C4-2B (cell line): ENCODE measurements around the gene UBR1.
"Not testable (repeated sequence)": the region's sequence is repeated elsewhere in the genome, so short reads cannot be mapped to it uniquely, and the experiment has no call there.

Source experiments
- H3K27ac ChIP-seq: fragments of 450-650 bp; 2 replicates; pipeline ENCODE4 v1.5.1; 2017
- ZFX ChIP-seq: fragments of 450-650 bp; IDR thresholded peaks from 2 replicates; pipeline ENCODE4 v1.6.1; 2017
- TF ChIP-seq, protein P1 (sequence below): fragments of 450-650 bp; conservative IDR thresholded peaks from 2 replicates; pipeline ENCODE4 v1.5.1; 2017; ENCODE audit warnings: mild to moderate bottlenecking

Gene UBR1

GRCh38 chr15:43052860-43053259, 53.0 kb downstream of the UBR1 start:
- TF ChIP-seq, protein P1, sequence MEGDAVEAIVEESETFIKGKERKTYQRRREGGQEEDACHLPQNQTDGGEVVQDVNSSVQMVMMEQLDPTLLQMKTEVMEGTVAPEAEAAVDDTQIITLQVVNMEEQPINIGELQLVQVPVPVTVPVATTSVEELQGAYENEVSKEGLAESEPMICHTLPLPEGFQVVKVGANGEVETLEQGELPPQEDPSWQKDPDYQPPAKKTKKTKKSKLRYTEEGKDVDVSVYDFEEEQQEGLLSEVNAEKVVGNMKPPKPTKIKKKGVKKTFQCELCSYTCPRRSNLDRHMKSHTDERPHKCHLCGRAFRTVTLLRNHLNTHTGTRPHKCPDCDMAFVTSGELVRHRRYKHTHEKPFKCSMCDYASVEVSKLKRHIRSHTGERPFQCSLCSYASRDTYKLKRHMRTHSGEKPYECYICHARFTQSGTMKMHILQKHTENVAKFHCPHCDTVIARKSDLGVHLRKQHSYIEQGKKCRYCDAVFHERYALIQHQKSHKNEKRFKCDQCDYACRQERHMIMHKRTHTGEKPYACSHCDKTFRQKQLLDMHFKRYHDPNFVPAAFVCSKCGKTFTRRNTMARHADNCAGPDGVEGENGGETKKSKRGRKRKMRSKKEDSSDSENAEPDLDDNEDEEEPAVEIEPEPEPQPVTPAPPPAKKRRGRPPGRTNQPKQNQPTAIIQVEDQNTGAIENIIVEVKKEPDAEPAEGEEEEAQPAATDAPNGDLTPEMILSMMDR: no peak
- TF ChIP-seq ZFX: no peak
- no peak overlapping the region for H3K27ac ChIP-seq

DNA sequence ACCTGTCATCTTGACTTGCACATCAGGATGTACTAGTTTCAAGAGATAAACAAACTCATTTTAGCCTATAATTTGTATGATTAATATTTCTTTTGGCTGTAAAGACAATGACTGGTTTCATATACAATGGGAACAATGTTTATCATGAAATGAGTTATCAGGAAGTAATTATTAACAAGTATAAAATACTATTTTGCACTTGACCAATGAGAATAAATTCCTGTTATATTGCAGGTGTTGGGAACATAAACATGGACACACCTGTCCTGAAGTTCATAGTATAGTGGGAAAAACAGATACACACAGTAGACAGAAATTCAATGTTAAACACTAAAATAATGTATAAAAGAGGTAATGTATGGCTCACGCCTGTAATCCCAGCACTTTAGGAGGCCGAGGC, 56.9 kb downstream of the UBR1 start:
- TF ChIP-seq, protein P1: no peak
- no peak for TF ChIP-seq ZFX
- no peak overlapping the region for H3K27ac ChIP-seq

DNA sequence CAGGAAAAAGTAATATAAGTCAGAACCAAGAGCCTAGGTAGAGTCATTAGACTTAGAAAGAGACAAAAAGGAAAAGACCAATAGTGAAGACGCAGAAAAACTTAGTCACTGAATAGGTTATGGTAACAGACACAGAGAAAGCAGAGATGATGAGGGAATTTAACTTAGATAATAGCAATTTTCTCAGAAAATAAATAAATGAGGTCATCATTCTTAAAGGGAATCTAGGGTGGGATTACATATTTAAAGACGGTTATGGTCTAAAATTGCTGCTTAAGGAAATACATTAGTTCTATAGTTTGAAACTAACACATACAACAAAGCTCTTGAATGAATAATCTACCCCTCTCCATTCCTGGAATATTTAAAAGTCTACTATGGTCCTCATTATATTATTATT, 59.4 kb downstream of the UBR1 start:
- TF ChIP-seq ZFX: no peak
- TF ChIP-seq, protein P1: no peak
- no peak overlapping the region for H3K27ac ChIP-seq

DNA sequence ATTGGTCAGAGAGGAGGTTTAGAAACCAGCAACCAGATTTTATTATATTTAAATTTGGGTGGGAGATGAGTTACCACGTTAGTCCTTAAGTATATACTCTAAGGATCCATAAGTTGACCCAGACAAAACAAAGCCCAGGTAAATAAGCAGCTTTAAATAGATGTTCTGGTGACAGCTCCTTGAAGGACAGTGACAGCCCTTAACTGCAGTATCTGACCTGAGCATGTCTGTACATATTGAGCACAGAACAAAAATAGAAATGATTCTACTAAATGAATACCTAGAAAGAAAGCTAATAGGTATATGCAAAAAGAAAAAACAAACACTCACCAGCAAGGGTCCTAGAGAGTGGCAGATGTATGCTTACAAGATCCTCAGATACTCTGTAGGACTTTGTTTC, 63.0 kb downstream of the UBR1 start:
- no peak overlapping the region for H3K27ac ChIP-seq
- no peak for TF ChIP-seq ZFX
- TF ChIP-seq, protein P1: no peak

- H3K27ac ChIP-seq: not testable (repeated sequence)
Measured at GRCh38 chr15:43041085-43041484, 64.8 kb downstream of the UBR1 start.

DNA sequence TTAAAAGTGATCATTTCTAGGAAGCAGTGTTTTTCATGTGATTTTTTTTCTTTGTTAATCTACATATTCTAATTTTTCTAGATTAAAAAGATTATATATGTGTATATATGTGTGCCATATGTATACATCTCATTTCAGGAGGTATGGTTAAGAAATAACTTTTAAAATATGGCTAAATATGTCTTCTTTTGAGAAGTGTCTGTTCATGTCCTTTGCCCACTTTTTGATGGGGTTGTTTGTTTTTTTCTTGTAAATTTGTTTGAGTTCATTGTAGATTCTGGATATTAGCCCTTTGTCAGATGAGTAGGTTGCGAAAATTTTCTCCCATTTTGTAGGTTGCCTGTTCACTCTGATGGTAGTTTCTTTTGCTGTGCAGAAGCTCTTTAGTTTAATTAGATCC, 70.6 kb downstream of the UBR1 start:
- H3K27ac ChIP-seq: not testable (repeated sequence)

GRCh38 chr15:43029476-43029875, 76.4 kb downstream of the UBR1 start:
- TF ChIP-seq, protein P1: no peak
- TF ChIP-seq ZFX: no peak

DNA sequence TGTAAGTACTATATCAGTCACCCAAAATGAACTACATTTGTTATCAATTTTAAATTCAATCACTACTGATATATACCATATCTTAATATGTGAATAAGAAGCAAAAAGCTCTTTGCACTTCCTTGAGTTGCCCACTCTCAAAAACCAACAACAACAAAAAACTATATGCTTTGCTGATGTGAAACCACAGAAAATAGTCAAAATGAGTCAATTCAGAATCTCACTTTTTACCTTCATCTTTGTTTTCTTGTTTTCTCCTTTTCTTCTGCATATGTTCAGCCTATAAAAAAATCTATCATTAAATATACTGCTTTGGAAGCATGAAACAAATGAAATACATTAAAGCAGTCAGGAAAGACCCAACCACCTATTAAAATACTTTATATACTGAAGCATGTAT, 80.7 kb downstream of the UBR1 start:
- no peak overlapping the region for H3K27ac ChIP-seq
- TF ChIP-seq, protein P1: no peak

More at GRCh38 chr15:43029476-43029875, 76.4 kb downstream of the UBR1 start:
- no peak overlapping the region for H3K27ac ChIP-seq

- not testable (repeated sequence) for H3K27ac ChIP-seq
Measured at GRCh38 chr15:43014671-43015070, 91.2 kb downstream of the UBR1 start.
